ENCODE results near the gene UGP2.

The UGP2 gene

GRCh38 chr2:63863707-63864106 is 22.0 kb downstream of the UGP2 start:
- H3K4me3 ChIP-seq (replicated peaks in 1 of 2; ENCODE audit: low read depth in 2 of 2, low read length in 2 of 2): no peak overlapping the region
- no peak for DNase-seq (ENCODE audit: low read depth in 2 of 2)
- no peak for TF ChIP-seq CTCF (IDR thresholded peaks at IDR 0.05; ENCODE audit: low read depth, low read length)

- peak in 1 of 2 donors; percentile 36 for DNase-seq (ENCODE audit: low read depth in 2 of 2)
- no peak overlapping the region for H3K4me3 ChIP-seq (replicated peaks in 1 of 2; ENCODE audit: low read depth in 2 of 2, low read length in 2 of 2)
- no peak for TF ChIP-seq CTCF (IDR thresholded peaks at IDR 0.05; ENCODE audit: low read depth, low read length)
These were observed 23.6 kb downstream of the UGP2 start for GRCh38 chr2:63865159-63865799.

DNA sequence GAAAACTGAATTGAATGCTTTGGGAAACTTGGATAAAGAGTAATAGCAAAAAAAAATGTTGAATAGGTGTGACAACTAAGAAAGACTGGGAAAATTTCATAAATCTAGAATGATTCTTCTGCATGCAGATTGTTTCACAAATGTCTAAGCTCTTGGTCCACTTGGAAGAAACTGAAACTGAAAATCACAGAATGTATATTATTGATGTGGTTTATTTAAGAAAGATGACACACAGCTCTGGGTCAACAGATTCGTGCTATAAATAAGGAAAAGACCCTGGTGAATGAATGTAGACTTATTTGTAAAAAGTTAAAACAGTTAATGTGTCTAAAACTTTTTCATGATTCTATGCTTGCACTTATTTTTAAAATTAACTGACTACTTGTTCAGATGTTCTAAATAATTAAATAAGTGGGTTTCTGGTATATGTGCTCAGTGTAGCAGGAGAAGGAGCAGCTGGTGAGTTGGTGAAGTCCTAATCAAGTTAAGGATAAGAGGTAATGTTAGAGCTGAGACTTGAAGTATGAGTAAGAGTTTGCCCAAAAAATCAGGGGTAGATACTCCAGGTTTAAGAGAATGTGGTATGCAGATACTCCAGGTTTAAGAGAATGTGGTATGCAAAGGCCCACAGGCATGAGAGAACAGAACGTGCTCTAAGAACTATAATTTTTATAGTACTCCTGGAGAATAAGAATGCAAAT is 24.5 kb downstream of the UGP2 start:
- no peak overlapping the region for H3K4me3 ChIP-seq (replicated peaks in 1 of 2; ENCODE audit: low read depth in 2 of 2, low read length in 2 of 2)
- DNase-seq (ENCODE audit: low read depth in 2 of 2): no peak
- TF ChIP-seq CTCF (IDR thresholded peaks at IDR 0.05; ENCODE audit: low read depth, low read length): no peak

- DNase-seq (ENCODE audit: low read depth in 2 of 2): no peak
- H3K4me3 ChIP-seq (replicated peaks in 1 of 2; ENCODE audit: low read depth in 2 of 2, low read length in 2 of 2): no peak overlapping the region
- TF ChIP-seq CTCF (IDR thresholded peaks at IDR 0.05; ENCODE audit: low read depth, low read length): no peak
These were observed 29.0 kb downstream of the UGP2 start for GRCh38 chr2:63870679-63871078.

DNA sequence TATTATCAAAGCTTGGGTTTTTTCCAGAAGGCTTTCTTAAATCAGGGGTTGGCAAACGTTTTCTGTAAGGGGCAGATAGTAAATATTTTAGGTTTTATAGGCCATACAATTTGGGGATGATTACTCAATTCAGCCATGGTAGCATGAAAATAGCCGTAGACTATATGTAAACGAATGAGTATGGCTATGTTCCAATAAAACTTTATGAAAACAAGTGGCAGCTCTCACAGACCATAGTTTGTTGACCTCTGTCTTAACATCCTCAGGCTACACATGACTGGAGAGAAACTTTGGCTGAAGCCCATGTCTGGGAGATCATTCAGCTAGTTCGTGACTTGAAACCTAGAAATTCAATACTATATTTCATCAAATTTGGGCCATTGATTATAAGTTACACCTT is 30.2 kb downstream of the UGP2 start:
- no peak for DNase-seq (ENCODE audit: low read depth in 2 of 2)
- no peak overlapping the region for H3K4me3 ChIP-seq (replicated peaks in 1 of 2; ENCODE audit: low read depth in 2 of 2, low read length in 2 of 2)
- no peak for TF ChIP-seq CTCF (IDR thresholded peaks at IDR 0.05; ENCODE audit: low read depth, low read length)

DNA sequence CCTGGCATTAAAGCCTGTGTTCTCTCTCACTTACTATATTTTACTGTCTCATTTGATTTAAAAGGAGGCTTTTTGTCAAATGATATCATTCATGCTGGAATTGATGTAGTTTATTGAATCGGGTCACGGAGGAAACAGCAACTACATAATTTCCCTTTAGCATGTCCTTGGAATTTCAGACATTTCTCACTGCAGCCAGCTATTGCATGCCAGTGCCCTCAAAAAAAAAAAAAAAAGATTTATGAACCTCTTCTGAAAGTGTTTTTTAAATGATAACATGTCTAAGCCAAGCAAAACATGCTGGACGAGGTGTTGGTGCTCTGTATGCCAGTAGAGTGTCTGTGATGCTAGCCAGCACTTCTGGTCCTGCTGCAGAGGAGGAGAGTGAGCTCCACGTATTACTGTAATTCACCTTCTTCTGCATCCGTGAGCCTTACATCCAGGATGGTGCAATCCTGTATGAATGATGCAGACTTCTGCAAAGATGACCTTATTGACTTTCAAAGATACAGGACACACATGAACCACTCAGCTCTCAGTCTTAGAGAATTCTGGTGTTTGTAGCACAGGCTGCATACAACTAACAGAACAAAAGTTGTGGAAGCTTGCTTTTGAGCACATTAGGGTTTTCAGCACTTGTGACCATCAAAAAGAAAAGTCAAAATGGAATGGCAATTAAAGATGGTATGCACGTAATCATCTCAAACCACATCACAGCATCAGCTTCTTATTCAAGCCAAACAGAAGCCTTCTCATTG is 31.1 kb downstream of the UGP2 start:
- DNase-seq (ENCODE audit: low read depth in 2 of 2): peak in 1 of 2 donors; percentile 40
- TF ChIP-seq CTCF (IDR thresholded peaks at IDR 0.05; ENCODE audit: low read depth, low read length): no peak

More for the DNA sequence above, 31.1 kb downstream of the UGP2 start:
- no peak overlapping the region for H3K4me3 ChIP-seq (replicated peaks in 1 of 2; ENCODE audit: low read depth in 2 of 2, low read length in 2 of 2)

Data from cardiac fibroblast (primary cell).